HepG2 (cell line): Measurements from ENCODE around the gene PALS1. TPM values are rescaled to one million over a fixed set of nuclear protein-coding genes. Genes with fewer than 3 reads are reported as not detected.
A peak's percentile ranks its signal among the peaks of the same experiment; 100 is the strongest.

Source experiments
- BHLHE40 ChIP-seq: IDR thresholded peaks from 2 replicates; pipeline ENCODE4 v1.6.1; 2011; ENCODE audit warnings: low read length, improper control_type of control experiment
- CHCHD3 ChIP-seq: sonication (generic); formaldehyde crosslinking; IDR thresholded peaks from 2 replicates; pipeline ENCODE4 v1.8.0; 2022; ENCODE audit warnings: mild to moderate bottlenecking, missing genetic modification reagents, moderate library complexity
- FOSL1 ChIP-seq: sonication (generic); formaldehyde crosslinking; IDR thresholded peaks from 2 replicates; pipeline ENCODE4 v1.9.0; 2021; ENCODE audit warnings: missing genetic modification reagents, borderline replicate concordance
- GFI1 ChIP-seq: sonication (generic); formaldehyde crosslinking; IDR thresholded peaks from 2 replicates; pipeline ENCODE4 v1.5.0; 2020; ENCODE audit warnings: missing genetic modification reagents, mild to moderate bottlenecking, borderline replicate concordance
- KDM3A ChIP-seq: IDR thresholded peaks from 2 replicates; pipeline ENCODE4 v1.6.1; 2018; ENCODE audit warnings: low read depth, missing compliant biosample characterization
- LCORL ChIP-seq, 2 experiments: fragments of 450-650 bp in 1 of 2; sonication (generic) in 1 of 2; formaldehyde crosslinking in 1 of 2; IDR thresholded peaks; 2 replicates each; pipeline versions ENCODE4 v1.5.0 to v1.6.1; 2017 to 2020; ENCODE audit warnings: antibody characterized with exemption in 1 of 2, missing genetic modification reagents in 1 of 2
- MAFF ChIP-seq: IDR thresholded peaks from 2 replicates; pipeline ENCODE4 v1.6.1; 2011; ENCODE audit warnings: low read depth, low read length, improper control_type of control experiment
- ZFP36L1 ChIP-seq: sonication (generic); formaldehyde crosslinking; IDR thresholded peaks from 2 replicates; pipeline ENCODE4 v1.8.0; 2022; ENCODE audit warnings: mild to moderate bottlenecking, missing genetic modification reagents, moderate library complexity
- ZNF430 ChIP-seq: sonication (generic); formaldehyde crosslinking; IDR thresholded peaks from 2 replicates; pipeline ENCODE4 v1.9.0; 2021; ENCODE audit warnings: mild to moderate bottlenecking, missing genetic modification reagents
- ZNF564 ChIP-seq: sonication (generic); formaldehyde crosslinking; IDR thresholded peaks from 2 replicates; pipeline ENCODE4 v1.8.1; 2023; ENCODE audit warnings: mild to moderate bottlenecking, missing genetic modification reagents
- ZNF775 ChIP-seq: sonication (generic); formaldehyde crosslinking; IDR thresholded peaks from 2 replicates; pipeline ENCODE4 v1.4.0; 2020; ENCODE audit warnings: missing genetic modification reagents, mild to moderate bottlenecking, moderate library complexity, borderline replicate concordance
- polyA plus RNA-seq, 8 experiments: library from polyadenylated mRNA; depleted of rRNA in 3 of 8; stranded (reverse) in 7 of 8; unstranded in 1 of 8; fragments of >200 nt; fragmentation: Illumina TruSeq in 4 of 8; extraction: Trizol in 4 of 8; gene quantifications; 2 replicates each; pipeline versions ENCODE4 v1.2.1 to v1.2.3, GENCODE V29; 2011 to 2016; ENCODE audit warnings: low read depth in 4 of 8, missing spikeins in 1 of 8, mixed read lengths in 1 of 8; ENCODE audit not compliant: insufficient read depth in 1 of 8
- total RNA-seq, 5 experiments: library from RNA; depleted of rRNA; stranded (reverse); fragments of >200 nt; fragmentation: Illumina TruSeq; extraction: Trizol; gene quantifications; 2 replicates each; pipeline ENCODE4 v1.2.3, GENCODE V29; 2016; ENCODE audit warnings: low read depth in 1 of 5
- TF ChIP-seq, protein P1 (sequence below): IDR thresholded peaks from 2 replicates; pipeline ENCODE4 v1.6.1; 2016; ENCODE audit warnings: missing biosample characterization, missing genetic modification reagents, low read depth
- TF ChIP-seq, protein P2 (sequence below): sonication (generic); formaldehyde crosslinking; IDR thresholded peaks from 2 replicates; pipeline ENCODE4 v1.4.0; 2020; ENCODE audit warnings: missing genetic modification reagents, mild to moderate bottlenecking, borderline replicate concordance
- TF ChIP-seq, protein P3 (sequence below): sonication (generic); formaldehyde crosslinking; IDR thresholded peaks from 2 replicates; pipeline ENCODE4 v1.4.0; 2020; ENCODE audit warnings: mild to moderate bottlenecking, missing genetic modification reagents
- TF ChIP-seq, protein P4 (sequence below): sonication (generic); formaldehyde crosslinking; IDR thresholded peaks from 2 replicates; pipeline ENCODE4 v1.4.0; 2020; ENCODE audit warnings: mild to moderate bottlenecking, missing genetic modification reagents

PALS1 gene
- total and polyA plus RNA-seq, 2 of the 13 experiments (the other 11 are each of a cell fraction or from before 2014, with no cell fraction given) = 8.8 to 20.0 TPM

DNA sequence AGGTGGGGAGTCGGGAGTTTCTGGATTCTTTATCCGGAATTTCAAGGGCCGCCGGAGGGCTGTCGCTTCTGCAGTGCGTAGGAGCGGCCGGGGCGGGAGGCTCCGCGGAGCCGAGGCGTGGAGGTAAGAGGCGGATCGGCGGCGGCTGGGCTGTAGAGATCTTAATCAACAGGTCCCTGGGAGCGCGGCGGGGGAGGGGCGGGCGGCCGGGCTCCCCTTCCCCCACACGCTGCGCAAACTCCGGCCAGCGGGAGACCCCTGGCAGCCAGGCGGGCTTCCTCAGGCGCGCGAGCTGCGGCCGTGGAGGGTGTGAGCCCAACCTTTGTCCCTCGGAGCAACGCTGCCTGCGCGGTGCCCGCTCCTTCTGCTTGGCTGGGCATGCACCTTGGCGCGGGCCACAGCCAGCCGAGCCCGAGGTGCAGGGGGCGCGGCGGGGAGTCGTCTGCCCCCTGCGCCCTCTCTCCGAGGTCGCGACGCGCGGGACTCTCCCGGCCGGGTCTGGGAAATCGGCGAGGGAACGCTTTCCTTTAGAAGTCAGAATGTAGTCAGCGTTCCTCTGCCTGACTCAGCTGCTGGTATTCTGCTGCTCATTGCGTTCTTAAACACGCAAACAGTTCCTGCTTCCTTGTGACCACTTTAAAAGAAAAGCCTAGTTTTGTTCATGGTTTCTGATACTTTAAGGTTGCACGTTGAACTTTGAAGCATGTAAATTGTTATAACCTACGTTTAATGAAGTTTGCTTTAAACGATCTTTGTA lies at the start of gene PALS1 (continued):
- TF ChIP-seq ZFP36L1 (no peak), KDM3A (CRISPR knock-in tag) (peak; percentile 87; the same call in 1 of the 2 replicates), FOSL1 (0 out of 2 replicates have a peak, but pooled peaks have one; percentile 37), GFI1 (CRISPR knock-in tag) (peak; percentile 53; the same call in 1 of the 2 replicates), ZNF775 (CRISPR knock-in tag) (peak; percentile 29; the same call in 1 of the 2 replicates), ZNF564 (CRISPR knock-in tag) (peak; percentile 72; the same call in 1 of the 2 replicates), CHCHD3 (CRISPR knock-in tag) (peak; percentile 76; the same call in 1 of the 2 replicates), MAFF (peak; percentile 27; the same call in 1 of the 2 replicates), ZNF430 (peak; percentile 42; the same call in 1 of the 2 replicates), BHLHE40 (no peak), LCORL (IDR thresholded peaks at IDR 0.05) (no peak), LCORL (CRISPR knock-in tag; IDR thresholded peaks at IDR 0.05) (peak; percentile 63; the same call in 1 of the 2 replicates)
- TF ChIP-seq, protein P1, sequence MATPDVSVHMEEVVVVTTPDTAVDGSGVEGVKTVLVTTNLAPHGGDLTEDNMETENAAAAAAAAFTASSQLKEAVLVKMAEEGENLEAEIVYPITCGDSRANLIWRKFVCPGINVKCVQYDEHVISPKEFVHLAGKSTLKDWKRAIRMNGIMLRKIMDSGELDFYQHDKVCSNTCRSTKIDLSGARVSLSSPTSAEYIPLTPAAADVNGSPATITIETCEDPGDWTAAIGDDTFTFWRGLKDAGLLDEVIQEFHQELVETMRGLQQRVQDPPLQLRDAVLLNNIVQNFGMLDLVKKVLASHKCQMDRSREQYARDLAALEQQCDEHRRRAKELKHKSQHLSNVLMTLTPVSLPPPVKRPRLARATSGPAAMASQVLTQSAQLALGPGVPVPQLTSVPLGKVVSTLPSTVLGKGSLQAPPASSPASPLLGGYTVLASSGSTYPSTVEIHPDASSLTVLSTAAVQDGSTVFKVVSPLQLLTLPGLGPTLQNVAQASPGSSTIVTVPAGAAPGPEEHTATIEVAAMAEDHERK (CRISPR knock-in tag) = no peak
- TF ChIP-seq, protein P2, sequence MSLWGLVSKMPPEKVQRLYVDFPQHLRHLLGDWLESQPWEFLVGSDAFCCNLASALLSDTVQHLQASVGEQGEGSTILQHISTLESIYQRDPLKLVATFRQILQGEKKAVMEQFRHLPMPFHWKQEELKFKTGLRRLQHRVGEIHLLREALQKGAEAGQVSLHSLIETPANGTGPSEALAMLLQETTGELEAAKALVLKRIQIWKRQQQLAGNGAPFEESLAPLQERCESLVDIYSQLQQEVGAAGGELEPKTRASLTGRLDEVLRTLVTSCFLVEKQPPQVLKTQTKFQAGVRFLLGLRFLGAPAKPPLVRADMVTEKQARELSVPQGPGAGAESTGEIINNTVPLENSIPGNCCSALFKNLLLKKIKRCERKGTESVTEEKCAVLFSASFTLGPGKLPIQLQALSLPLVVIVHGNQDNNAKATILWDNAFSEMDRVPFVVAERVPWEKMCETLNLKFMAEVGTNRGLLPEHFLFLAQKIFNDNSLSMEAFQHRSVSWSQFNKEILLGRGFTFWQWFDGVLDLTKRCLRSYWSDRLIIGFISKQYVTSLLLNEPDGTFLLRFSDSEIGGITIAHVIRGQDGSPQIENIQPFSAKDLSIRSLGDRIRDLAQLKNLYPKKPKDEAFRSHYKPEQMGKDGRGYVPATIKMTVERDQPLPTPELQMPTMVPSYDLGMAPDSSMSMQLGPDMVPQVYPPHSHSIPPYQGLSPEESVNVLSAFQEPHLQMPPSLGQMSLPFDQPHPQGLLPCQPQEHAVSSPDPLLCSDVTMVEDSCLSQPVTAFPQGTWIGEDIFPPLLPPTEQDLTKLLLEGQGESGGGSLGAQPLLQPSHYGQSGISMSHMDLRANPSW (CRISPR knock-in tag) = no peak
- TF ChIP-seq, protein P3, sequence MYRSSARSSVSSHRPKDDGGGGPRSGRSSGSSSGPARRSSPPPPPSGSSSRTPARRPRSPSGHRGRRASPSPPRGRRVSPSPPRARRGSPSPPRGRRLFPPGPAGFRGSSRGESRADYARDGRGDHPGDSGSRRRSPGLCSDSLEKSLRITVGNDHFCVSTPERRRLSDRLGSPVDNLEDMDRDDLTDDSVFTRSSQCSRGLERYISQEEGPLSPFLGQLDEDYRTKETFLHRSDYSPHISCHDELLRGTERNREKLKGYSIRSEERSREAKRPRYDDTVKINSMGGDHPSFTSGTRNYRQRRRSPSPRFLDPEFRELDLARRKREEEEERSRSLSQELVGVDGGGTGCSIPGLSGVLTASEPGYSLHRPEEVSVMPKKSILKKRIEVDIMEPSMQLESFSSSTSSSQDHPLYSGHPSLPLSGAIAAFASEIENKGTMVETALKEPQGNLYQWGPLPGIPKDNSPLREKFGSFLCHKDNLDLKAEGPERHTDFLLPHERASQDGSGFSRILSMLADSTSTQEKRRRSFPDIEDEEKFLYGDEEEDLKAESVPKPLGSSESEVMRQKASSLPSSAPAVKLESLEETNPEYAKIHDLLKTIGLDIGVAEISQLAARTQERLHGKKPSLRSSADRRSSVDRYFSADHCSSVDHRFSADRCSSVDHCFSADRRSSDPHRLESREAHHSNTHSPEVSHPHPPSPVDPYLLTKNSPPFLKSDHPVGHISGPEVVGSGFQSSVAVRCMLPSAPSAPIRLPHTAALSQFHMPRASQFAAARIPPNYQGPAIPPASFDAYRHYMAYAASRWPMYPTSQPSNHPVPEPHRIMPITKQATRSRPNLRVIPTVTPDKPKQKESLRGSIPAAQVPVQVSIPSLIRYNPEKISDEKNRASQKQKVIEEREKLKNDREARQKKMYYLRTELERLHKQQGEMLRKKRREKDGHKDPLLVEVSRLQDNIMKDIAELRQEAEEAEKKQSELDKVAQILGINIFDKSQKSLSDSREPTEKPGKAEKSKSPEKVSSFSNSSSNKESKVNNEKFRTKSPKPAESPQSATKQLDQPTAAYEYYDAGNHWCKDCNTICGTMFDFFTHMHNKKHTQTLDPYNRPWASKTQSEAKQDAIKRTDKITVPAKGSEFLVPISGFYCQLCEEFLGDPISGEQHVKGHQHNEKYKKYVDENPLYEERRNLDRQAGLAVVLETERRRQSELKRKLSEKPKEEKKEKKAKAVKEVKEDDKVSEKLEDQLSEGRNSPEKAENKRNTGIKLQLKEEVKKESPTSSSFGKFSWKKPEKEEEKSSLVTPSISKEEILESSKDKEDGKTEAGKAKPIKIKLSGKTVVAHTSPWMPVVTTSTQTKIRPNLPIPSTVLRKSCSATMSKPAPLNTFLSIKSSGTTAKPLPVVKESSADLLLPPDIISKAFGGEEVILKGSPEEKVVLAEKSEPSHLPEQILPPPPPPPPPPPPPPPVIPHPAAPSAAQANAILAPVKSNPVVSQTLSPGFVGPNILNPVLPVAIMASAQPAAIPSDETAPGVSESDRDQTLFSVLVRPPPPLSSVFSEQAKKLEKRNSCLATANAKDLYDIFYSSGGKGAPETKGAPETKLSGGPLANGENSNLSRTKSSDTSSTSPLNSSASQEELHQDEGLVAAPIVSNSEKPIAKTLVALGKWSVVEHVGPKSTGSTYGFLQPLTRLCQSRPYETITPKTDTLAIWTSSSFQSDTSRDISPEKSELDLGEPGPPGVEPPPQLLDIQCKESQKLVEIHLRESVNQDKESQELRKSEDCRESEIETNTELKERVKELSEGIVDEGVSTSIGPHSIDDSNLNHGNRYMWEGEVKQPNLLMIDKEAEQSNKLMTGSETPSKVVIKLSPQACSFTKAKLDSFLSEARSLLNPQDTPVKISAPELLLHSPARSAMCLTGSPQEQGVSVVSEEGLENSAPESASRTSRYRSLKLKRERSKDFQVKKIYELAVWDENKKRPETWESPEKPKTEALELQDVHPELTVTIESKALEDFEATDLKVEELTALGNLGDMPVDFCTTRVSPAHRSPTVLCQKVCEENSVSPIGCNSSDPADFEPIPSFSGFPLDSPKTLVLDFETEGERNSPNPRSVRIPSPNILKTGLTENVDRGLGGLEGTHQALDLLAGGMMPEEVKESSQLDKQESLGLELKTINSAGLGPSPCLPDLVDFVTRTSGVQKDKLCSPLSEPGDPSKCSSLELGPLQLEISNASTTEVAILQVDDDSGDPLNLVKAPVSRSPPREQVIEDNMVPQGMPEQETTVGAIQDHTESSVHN (CRISPR knock-in tag) = peak; percentile 66; the same call in 1 of the 2 replicates
- TF ChIP-seq, protein P4, sequence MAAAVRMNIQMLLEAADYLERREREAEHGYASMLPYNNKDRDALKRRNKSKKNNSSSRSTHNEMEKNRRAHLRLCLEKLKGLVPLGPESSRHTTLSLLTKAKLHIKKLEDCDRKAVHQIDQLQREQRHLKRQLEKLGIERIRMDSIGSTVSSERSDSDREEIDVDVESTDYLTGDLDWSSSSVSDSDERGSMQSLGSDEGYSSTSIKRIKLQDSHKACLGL (CRISPR knock-in tag) = peak; percentile 84
